Colonic mucosa (tissue), 4 donors: ENCODE measurements around the gene ZBTB20. TPM values are rescaled to one million over a fixed set of nuclear protein-coding genes. Genes with fewer than 3 reads are reported as not detected.

Experiments
- DNase-seq: peaks from one replicate; pipeline ENCODE4 v3.0.0-alpha.2; 2020
- H3K27ac ChIP-seq: fragments of 200-600 bp; one replicate; pipeline ENCODE4 v1.8.0; 2021
- H3K27me3 ChIP-seq: fragments of 200-600 bp; one replicate; pipeline ENCODE4 v1.8.0; 2021
- H3K36me3 ChIP-seq: fragments of 200-600 bp; one replicate; pipeline ENCODE4 v1.8.0; 2021
- H3K4me1 ChIP-seq: fragments of 200-600 bp; one replicate; pipeline ENCODE4 v1.8.0; 2021; ENCODE audit warnings: mild to moderate bottlenecking
- H3K4me3 ChIP-seq: fragments of 200-600 bp; one replicate; pipeline ENCODE4 v1.8.0; 2021
- H3K9ac ChIP-seq, 2 donors: one replicate each; pipeline ENCODE4 v1.7.0; 2013; ENCODE audit warnings: control low read depth in 2 of 2, low read depth in 2 of 2, low read length in 2 of 2
- H3K9me3 ChIP-seq: fragments of 200-600 bp; one replicate; pipeline ENCODE4 v1.8.0; 2021
- CTCF ChIP-seq: fragments of 200-600 bp; IDR thresholded peaks from one replicate; pipeline ENCODE4 v1.8.0; 2022; ENCODE audit warnings: antibody characterized with exemption, mild to moderate bottlenecking
- intact Hi-C: fragments of 100-400 bp; cut with DNase I; formaldehyde crosslinking; loops from one replicate; pipeline ENCODE4 v1.14.1; 2022
- total RNA-seq, 2 donors: library from RNA; stranded (reverse); fragmentation: NEBNext Ultra II Directional in 1 of 2; extraction: Animal tissue kit (Norgen Biotek cat#: 25700) in 1 of 2; gene quantifications; one replicate each; pipeline ENCODE4 v1.2.1, GENCODE V29; 2021
- donor health status: healthy.
- donor health status: DM: no; HTN: no; CAD: no.
- donor health status: DM: no; HTN: no; CAD: no.

The ZBTB20 gene
- total RNA-seq, 2 donors from 2014 or later, result 12.7 to 21.2 TPM

DNA sequence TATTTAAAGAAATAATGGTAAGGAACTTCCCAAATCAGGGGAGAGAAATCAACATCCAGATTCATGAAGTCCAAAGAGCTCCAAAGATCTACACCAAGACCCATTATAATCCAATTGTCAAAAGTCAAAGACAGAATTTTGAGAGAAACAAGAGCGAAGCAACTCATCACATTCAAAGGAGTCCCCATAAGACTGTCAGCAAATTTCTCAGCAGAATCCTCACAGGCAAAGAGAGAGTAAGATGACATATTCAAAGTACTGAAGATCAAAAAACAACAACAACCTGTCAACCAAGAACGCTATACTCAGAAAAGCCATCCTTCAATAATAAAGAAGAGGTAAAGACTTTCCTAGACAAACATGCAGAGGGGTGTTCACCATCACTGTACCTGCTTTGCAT is 511.2 kb downstream of the ZBTB20 start:
- Histone ChIP-seq H3K9ac (no peak overlapping the region), H3K36me3 (no peaks in the 10 kb centered on the region), H3K4me1 (no peaks in the 10 kb centered on the region), H3K9me3 (no peaks in the 10 kb centered on the region), H3K27me3 (no peaks in the 10 kb centered on the region), H3K27ac (no peak overlapping the region), H3K4me3 (no peak overlapping the region)
- intact Hi-C loops, result no loop called here
- DNase-seq, result no peak
- TF ChIP-seq CTCF, result no peak

- Histone ChIP-seq H3K27ac (no peak overlapping the region), H3K27me3 (no peaks in the 10 kb centered on the region), H3K4me3 (no peak overlapping the region), H3K9ac (no peak overlapping the region), H3K9me3 (no peaks in the 10 kb centered on the region), H3K36me3 (no peaks in the 10 kb centered on the region), H3K4me1 (no peaks in the 10 kb centered on the region)
- no peak for DNase-seq
- intact Hi-C loops, result no loop called here
- no peak for TF ChIP-seq CTCF
Measured at GRCh38 chr3:114634635-114635034, 512.5 kb downstream of the ZBTB20 start.

DNA sequence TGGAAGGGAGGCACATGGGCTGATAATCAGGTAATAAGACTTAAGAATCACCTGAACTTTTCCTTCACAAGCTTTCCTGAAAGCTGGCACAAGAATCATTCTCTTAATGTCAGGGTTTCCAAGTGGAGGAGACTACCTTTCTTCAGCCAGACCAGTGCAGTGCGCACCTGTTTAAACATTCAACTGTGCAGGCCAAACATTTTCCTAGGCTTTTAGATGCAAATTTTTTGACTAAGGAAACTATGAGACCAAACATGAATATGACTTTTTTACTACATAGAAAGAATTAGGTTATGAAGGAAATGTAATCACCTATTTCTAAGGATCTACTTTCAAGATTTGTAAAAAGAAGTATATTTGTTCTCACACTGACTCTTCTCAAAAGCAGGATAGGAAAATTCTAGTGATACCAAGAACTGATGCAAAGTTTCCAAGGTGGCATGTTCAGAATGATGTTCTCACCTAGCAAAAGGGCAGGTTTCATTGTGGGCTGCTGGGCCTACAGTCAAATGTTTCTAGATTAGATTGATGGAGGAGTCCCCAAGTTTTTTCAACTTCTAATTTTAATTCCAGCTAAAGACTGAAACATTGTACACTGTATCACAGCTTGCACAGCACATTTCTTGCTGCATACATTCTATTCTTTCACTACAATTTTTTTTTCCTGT is 514.2 kb downstream of the ZBTB20 start:
- Histone ChIP-seq H3K9me3 (no peaks in the 10 kb centered on the region), H3K36me3 (no peaks in the 10 kb centered on the region), H3K9ac (no peak overlapping the region), H3K27me3 (no peaks in the 10 kb centered on the region), H3K27ac (no peak overlapping the region), H3K4me1 (no peaks in the 10 kb centered on the region), H3K4me3 (no peak overlapping the region)
- no peak for DNase-seq
- TF ChIP-seq CTCF, result no peak
- intact Hi-C loops, result no loop called here

GRCh38 chr3:114627770-114628169 is 519.3 kb downstream of the ZBTB20 start:
- Histone ChIP-seq H3K36me3 (no peaks in the 10 kb centered on the region), H3K4me1 (no peaks in the 10 kb centered on the region), H3K4me3 (no peak overlapping the region), H3K9me3 (no peaks in the 10 kb centered on the region), H3K27ac (no peak overlapping the region), H3K9ac (no peak overlapping the region), H3K27me3 (no peaks in the 10 kb centered on the region)
- no peak for DNase-seq
- intact Hi-C loops, result no loop called here
- TF ChIP-seq CTCF, result no peak

GRCh38 chr3:114626751-114627150 is 520.3 kb downstream of the ZBTB20 start:
- Histone ChIP-seq H3K4me1 (no peaks in the 10 kb centered on the region), H3K27ac (no peak overlapping the region), H3K4me3 (no peak overlapping the region), H3K9me3 (no peaks in the 10 kb centered on the region), H3K36me3 (no peaks in the 10 kb centered on the region), H3K27me3 (no peaks in the 10 kb centered on the region), H3K9ac (no peak overlapping the region)
- intact Hi-C loops, result no loop called here
- TF ChIP-seq CTCF, result no peak
- no peak for DNase-seq
